HCT116 (cell line): ENCODE results near the gene ZNF208.
"Not testable (repeated sequence)": the region's sequence is repeated elsewhere in the genome, so short reads cannot be mapped to it uniquely, and the experiment has no call there.

Source experiments
- CEBPB ChIP-seq: IDR thresholded peaks from 2 replicates; pipeline ENCODE4 v1.6.1; 2012; ENCODE audit warnings: low read depth
- EGR1 ChIP-seq: IDR thresholded peaks from 2 replicates; pipeline ENCODE4 v1.6.1; 2012; ENCODE audit warnings: low read depth
- ELF1 ChIP-seq: IDR thresholded peaks from 2 replicates; pipeline ENCODE4 v1.6.1; 2012; ENCODE audit warnings: low read depth, borderline replicate concordance
- EZH2 ChIP-seq: fragments of 200-600 bp; sonication (generic); IDR thresholded peaks from 2 replicates; pipeline ENCODE4 v1.6.1; 2017; ENCODE audit warnings: antibody characterized with exemption, mixed run types
- EZH2phosphoT487 ChIP-seq: fragments of 200-600 bp; IDR thresholded peaks from 2 replicates; pipeline ENCODE4 v1.6.1; 2018; ENCODE audit warnings: antibody characterized with exemption, borderline replicate concordance
- POLR2A ChIP-seq: IDR thresholded peaks from 2 replicates; pipeline ENCODE4 v1.7.0; 2011; ENCODE audit warnings: borderline replicate concordance; ENCODE audit not compliant: insufficient read depth, insufficient read length; ENCODE audit errors: extremely low read depth
- POLR2AphosphoS5 ChIP-seq: IDR thresholded peaks from 2 replicates; pipeline ENCODE4 v1.6.1; 2011; ENCODE audit warnings: mild to moderate bottlenecking, low read depth, low read length, moderate library complexity
- SP1 ChIP-seq: IDR thresholded peaks from 2 replicates; pipeline ENCODE4 v1.6.1; 2012; ENCODE audit warnings: low read depth
- YY1 ChIP-seq: IDR thresholded peaks from 2 replicates; pipeline ENCODE4 v1.6.1; 2011; ENCODE audit warnings: low read length, low read depth, moderate library complexity, mild to moderate bottlenecking; ENCODE audit not compliant: insufficient replicate concordance; ENCODE audit errors: extremely low read depth
- ZNF274 ChIP-seq: fragments of 200-500 bp; sonication (Bioruptor generic); IDR thresholded peaks from 2 replicates; pipeline ENCODE4 v1.6.1; 2014; ENCODE audit warnings: mild to moderate bottlenecking, low read depth, low read length, inconsistent platforms
- TF ChIP-seq, protein P1 (sequence below), 3 experiments: fragments of 200-600 bp in 1 of 3; sonication (generic) in 1 of 3; IDR thresholded peaks in 2 of 3; conservative IDR thresholded peaks in 1 of 3; 2 replicates each; pipeline ENCODE4 v1.5.1; 2012 to 2017; ENCODE audit warnings: low read depth in 2 of 3, low read length in 2 of 3, antibody characterized with exemption in 1 of 3, borderline replicate concordance in 1 of 3, control low read depth in 1 of 3, mild to moderate bottlenecking in 1 of 3, mixed read lengths in 1 of 3, mixed run types in 1 of 3, moderate library complexity in 1 of 3; ENCODE audit not compliant: insufficient read depth in 1 of 3
- TF ChIP-seq, protein P2 (sequence below): IDR thresholded peaks from 2 replicates; pipeline ENCODE4 v1.6.1; 2012; ENCODE audit warnings: low read depth
- TF ChIP-seq, protein P3 (sequence below): IDR thresholded peaks from 2 replicates; pipeline ENCODE4 v1.6.1; 2012

DNA sequence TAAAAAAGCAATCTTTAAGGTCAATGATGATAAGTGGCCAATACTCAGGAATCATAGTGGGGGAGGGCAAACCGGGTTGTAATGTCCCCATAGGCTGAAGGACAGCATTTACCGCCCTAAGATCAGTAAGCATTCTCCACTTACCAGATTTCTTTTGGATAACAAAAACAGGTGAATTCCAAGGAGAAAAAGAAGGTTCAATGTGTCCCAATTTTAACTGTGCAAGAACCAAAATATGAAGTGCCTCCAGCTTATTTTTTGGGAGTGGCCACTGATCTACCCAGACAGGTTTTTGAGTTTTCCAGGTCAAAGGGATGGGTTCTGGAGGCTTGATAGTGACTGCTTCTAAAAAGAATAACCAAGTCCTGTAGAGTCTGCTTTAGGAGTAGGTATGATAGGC, 125.2 kb downstream of the ZNF208 start:
- TF ChIP-seq, protein P1, sequence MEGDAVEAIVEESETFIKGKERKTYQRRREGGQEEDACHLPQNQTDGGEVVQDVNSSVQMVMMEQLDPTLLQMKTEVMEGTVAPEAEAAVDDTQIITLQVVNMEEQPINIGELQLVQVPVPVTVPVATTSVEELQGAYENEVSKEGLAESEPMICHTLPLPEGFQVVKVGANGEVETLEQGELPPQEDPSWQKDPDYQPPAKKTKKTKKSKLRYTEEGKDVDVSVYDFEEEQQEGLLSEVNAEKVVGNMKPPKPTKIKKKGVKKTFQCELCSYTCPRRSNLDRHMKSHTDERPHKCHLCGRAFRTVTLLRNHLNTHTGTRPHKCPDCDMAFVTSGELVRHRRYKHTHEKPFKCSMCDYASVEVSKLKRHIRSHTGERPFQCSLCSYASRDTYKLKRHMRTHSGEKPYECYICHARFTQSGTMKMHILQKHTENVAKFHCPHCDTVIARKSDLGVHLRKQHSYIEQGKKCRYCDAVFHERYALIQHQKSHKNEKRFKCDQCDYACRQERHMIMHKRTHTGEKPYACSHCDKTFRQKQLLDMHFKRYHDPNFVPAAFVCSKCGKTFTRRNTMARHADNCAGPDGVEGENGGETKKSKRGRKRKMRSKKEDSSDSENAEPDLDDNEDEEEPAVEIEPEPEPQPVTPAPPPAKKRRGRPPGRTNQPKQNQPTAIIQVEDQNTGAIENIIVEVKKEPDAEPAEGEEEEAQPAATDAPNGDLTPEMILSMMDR (IDR thresholded peaks at IDR 0.05 in 2 of 3, conservative IDR thresholded peaks at IDR 0.05 in 1 of 3; ENCODE audit: borderline replicate concordance in 1 of 3, insufficient read depth in 1 of 3, low read depth in 2 of 3, low read length in 2 of 3) = not testable (repeated sequence)
- TF ChIP-seq ZNF274, EZH2phosphoT487, CEBPB, POLR2AphosphoS5, EGR1, EZH2, POLR2A, YY1, SP1, ELF1: not testable (repeated sequence)
- TF ChIP-seq, protein P2, sequence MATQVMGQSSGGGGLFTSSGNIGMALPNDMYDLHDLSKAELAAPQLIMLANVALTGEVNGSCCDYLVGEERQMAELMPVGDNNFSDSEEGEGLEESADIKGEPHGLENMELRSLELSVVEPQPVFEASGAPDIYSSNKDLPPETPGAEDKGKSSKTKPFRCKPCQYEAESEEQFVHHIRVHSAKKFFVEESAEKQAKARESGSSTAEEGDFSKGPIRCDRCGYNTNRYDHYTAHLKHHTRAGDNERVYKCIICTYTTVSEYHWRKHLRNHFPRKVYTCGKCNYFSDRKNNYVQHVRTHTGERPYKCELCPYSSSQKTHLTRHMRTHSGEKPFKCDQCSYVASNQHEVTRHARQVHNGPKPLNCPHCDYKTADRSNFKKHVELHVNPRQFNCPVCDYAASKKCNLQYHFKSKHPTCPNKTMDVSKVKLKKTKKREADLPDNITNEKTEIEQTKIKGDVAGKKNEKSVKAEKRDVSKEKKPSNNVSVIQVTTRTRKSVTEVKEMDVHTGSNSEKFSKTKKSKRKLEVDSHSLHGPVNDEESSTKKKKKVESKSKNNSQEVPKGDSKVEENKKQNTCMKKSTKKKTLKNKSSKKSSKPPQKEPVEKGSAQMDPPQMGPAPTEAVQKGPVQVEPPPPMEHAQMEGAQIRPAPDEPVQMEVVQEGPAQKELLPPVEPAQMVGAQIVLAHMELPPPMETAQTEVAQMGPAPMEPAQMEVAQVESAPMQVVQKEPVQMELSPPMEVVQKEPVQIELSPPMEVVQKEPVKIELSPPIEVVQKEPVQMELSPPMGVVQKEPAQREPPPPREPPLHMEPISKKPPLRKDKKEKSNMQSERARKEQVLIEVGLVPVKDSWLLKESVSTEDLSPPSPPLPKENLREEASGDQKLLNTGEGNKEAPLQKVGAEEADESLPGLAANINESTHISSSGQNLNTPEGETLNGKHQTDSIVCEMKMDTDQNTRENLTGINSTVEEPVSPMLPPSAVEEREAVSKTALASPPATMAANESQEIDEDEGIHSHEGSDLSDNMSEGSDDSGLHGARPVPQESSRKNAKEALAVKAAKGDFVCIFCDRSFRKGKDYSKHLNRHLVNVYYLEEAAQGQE = not testable (repeated sequence)
- TF ChIP-seq, protein P3, sequence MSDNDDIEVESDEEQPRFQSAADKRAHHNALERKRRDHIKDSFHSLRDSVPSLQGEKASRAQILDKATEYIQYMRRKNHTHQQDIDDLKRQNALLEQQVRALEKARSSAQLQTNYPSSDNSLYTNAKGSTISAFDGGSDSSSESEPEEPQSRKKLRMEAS = not testable (repeated sequence)
